GM12878 (cell line): ENCODE measurements around the gene TRPM7.

ENCODE experiments used
- HCFC1 ChIP-seq: fragments of 150-350 bp; IDR thresholded peaks from 2 replicates; pipeline ENCODE4 v1.6.1; 2014; ENCODE audit warnings: low read length
- NR2F1 ChIP-seq: fragments of 450-650 bp; conservative IDR thresholded peaks from 2 replicates; pipeline ENCODE4 v1.6.1; 2017; ENCODE audit warnings: mild to moderate bottlenecking
- POLR2AphosphoS2 ChIP-seq: IDR thresholded peaks from 2 replicates; pipeline ENCODE4 v1.6.1; 2011; ENCODE audit warnings: low read depth, mild to moderate bottlenecking, low read length, improper control_type of control experiment, moderate library complexity
- SMARCA5 ChIP-seq: fragments of 450-650 bp; IDR thresholded peaks from 2 replicates; pipeline ENCODE4 v1.6.1; 2017; ENCODE audit warnings: mild to moderate bottlenecking
- TF ChIP-seq, protein P1 (sequence below), 3 experiments: IDR thresholded peaks in 2 of 3; conservative IDR thresholded peaks in 1 of 3; 2 replicates each; pipeline ENCODE4 v1.5.1; 2011; ENCODE audit warnings: low read depth in 3 of 3, low read length in 3 of 3, mild to moderate bottlenecking in 3 of 3, control low read depth in 2 of 3, moderate library complexity in 2 of 3, inconsistent platforms in 1 of 3, mixed read lengths in 1 of 3; ENCODE audit not compliant: control insufficient read depth in 2 of 3, insufficient read depth in 1 of 3; ENCODE audit errors: extremely low read depth in 1 of 3
- TF ChIP-seq, protein P2 (sequence below): IDR thresholded peaks from 2 replicates; pipeline ENCODE4 v1.6.1; 2012; ENCODE audit warnings: low read length, inconsistent platforms
- TF ChIP-seq, protein P3 (sequence below): fragments of 450-650 bp; formaldehyde crosslinking; IDR thresholded peaks from 2 replicates; pipeline ENCODE4 v1.4.0; 2022; ENCODE audit warnings: mild to moderate bottlenecking, moderate library complexity

DNA sequence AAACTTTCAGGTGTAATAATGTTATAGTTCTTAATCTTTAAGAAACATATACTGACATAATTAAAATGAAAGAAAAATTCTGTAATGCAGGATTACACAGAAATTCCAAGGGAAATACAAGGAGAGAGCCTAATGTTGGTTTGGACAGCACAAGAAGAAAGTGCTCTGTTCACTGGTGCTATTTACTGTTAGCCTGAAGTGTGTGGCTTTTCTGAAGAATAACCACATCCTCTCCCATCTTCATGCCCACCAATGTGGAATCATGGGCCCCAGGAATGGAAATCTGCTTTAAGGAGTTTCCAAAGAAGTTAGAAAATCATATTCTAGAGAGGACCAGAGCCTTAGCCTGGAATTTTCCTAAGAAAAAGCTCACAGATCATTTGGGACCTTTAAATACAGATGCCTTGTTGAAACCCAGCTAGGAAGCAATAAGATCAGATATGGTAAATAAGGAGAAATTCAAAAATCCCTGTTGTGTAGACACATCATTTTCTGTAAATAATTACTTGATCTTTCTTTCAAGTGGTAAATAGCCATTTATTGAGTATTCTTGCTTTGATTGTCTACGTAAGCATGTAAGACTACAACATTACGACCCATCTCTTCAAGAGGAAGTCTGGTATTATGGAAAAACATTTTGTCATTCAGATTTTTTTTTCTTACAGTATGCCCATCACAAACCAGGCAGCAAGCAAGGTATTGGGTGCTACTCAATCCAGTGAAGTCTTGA lies 129.8 kb downstream of the TRPM7 start:
- TF ChIP-seq NR2F1 (no peak), HCFC1 (no peak), SMARCA5 (no peak), POLR2AphosphoS2 (no peak)
- TF ChIP-seq, protein P1, sequence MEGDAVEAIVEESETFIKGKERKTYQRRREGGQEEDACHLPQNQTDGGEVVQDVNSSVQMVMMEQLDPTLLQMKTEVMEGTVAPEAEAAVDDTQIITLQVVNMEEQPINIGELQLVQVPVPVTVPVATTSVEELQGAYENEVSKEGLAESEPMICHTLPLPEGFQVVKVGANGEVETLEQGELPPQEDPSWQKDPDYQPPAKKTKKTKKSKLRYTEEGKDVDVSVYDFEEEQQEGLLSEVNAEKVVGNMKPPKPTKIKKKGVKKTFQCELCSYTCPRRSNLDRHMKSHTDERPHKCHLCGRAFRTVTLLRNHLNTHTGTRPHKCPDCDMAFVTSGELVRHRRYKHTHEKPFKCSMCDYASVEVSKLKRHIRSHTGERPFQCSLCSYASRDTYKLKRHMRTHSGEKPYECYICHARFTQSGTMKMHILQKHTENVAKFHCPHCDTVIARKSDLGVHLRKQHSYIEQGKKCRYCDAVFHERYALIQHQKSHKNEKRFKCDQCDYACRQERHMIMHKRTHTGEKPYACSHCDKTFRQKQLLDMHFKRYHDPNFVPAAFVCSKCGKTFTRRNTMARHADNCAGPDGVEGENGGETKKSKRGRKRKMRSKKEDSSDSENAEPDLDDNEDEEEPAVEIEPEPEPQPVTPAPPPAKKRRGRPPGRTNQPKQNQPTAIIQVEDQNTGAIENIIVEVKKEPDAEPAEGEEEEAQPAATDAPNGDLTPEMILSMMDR (IDR thresholded peaks at IDR 0.05 in 2 of 3, conservative IDR thresholded peaks at IDR 0.05 in 1 of 3; ENCODE audit: control insufficient read depth in 2 of 3, extremely low read depth in 1 of 3, insufficient read depth in 1 of 3, low read depth in 3 of 3, low read length in 3 of 3) = no peak
- TF ChIP-seq, protein P2, sequence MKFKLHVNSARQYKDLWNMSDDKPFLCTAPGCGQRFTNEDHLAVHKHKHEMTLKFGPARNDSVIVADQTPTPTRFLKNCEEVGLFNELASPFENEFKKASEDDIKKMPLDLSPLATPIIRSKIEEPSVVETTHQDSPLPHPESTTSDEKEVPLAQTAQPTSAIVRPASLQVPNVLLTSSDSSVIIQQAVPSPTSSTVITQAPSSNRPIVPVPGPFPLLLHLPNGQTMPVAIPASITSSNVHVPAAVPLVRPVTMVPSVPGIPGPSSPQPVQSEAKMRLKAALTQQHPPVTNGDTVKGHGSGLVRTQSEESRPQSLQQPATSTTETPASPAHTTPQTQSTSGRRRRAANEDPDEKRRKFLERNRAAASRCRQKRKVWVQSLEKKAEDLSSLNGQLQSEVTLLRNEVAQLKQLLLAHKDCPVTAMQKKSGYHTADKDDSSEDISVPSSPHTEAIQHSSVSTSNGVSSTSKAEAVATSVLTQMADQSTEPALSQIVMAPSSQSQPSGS = no peak
- TF ChIP-seq, protein P3, sequence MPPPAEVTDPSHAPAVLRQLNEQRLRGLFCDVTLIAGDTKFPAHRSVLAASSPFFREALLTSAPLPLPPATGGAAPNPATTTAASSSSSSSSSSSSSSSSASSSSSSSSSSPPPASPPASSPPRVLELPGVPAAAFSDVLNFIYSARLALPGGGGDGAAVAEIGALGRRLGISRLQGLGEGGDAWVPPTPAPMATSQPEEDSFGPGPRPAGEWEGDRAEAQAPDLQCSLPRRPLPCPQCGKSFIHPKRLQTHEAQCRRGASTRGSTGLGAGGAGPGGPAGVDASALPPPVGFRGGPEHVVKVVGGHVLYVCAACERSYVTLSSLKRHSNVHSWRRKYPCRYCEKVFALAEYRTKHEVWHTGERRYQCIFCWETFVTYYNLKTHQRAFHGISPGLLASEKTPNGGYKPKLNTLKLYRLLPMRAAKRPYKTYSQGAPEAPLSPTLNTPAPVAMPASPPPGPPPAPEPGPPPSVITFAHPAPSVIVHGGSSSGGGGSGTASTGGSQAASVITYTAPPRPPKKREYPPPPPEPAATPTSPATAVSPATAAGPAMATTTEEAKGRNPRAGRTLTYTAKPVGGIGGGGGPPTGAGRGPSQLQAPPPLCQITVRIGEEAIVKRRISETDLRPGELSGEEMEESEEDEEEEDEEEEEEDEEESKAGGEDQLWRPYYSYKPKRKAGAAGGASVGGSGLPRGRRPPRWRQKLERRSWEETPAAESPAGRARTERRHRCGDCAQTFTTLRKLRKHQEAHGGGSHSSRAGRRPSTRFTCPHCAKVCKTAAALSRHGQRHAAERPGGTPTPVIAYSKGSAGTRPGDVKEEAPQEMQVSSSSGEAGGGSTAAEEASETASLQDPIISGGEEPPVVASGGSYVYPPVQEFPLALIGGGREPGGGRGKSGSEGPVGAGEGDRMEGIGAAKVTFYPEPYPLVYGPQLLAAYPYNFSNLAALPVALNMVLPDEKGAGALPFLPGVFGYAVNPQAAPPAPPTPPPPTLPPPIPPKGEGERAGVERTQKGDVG (CRISPR knock-in tag) = no peak
